Mesendoderm (in vitro differentiated cells): ENCODE measurements around the gene SYTL5.
"Not testable (repeated sequence)": the region's sequence is repeated elsewhere in the genome, so short reads cannot be mapped to it uniquely, and the experiment has no call there.

Experiments used
- DNase-seq: peaks from one replicate; pipeline ENCODE4 v3.0.0; 2013
- H2AK5ac ChIP-seq: 2 replicates; pipeline ENCODE4 v1.6.1; 2013; ENCODE audit warnings: low read length, inconsistent platforms
- H2BK120ac ChIP-seq: 2 replicates; pipeline ENCODE4 v1.6.1; 2013; ENCODE audit warnings: low read depth, mild to moderate bottlenecking, low read length, moderate library complexity, mixed read lengths
- H2BK15ac ChIP-seq: replicated peaks from 2 replicates; pipeline ENCODE4 v1.6.1; 2013; ENCODE audit warnings: low read depth, mild to moderate bottlenecking, moderate library complexity
- H2BK5ac ChIP-seq: 2 replicates; pipeline ENCODE4 v1.6.1; 2013; ENCODE audit warnings: low read length, inconsistent platforms
- H3K18ac ChIP-seq: 2 replicates; pipeline ENCODE4 v1.6.1; 2013; ENCODE audit warnings: mild to moderate bottlenecking, low read length, mixed read lengths
- H3K23ac ChIP-seq: one replicate; pipeline ENCODE4 v1.6.1; 2013; ENCODE audit warnings: low read length
- H3K27ac ChIP-seq: 2 replicates; pipeline ENCODE4 v1.5.1; 2013; ENCODE audit warnings: low read depth, mild to moderate bottlenecking, inconsistent platforms, low read length, moderate library complexity
- H3K27me3 ChIP-seq: 2 replicates; pipeline ENCODE4 v1.6.1; 2013; ENCODE audit warnings: low read length, control low read depth, mild to moderate bottlenecking, inconsistent platforms; ENCODE audit not compliant: insufficient read depth, poor library complexity
- H3K36me3 ChIP-seq: 2 replicates; pipeline ENCODE4 v1.6.1; 2013; ENCODE audit warnings: low read length, inconsistent platforms; ENCODE audit not compliant: control insufficient read depth, insufficient read depth
- H3K4ac ChIP-seq: one replicate; pipeline ENCODE4 v1.6.1; 2013; ENCODE audit warnings: low read depth, mild to moderate bottlenecking, low read length, moderate library complexity
- H3K4me1 ChIP-seq: 2 replicates; pipeline ENCODE4 v1.6.1; 2013; ENCODE audit warnings: low read depth, low read length, inconsistent platforms; ENCODE audit not compliant: control insufficient read depth
- H3K4me2 ChIP-seq: 2 replicates; pipeline ENCODE4 v1.6.1; 2013; ENCODE audit warnings: low read length
- H3K4me3 ChIP-seq: 2 replicates; pipeline ENCODE4 v1.5.1; 2013; ENCODE audit warnings: mild to moderate bottlenecking, low read length
- H3K56ac ChIP-seq: one replicate; pipeline ENCODE4 v1.6.1; 2013; ENCODE audit warnings: low read length
- H3K79me1 ChIP-seq: 2 replicates; pipeline ENCODE4 v1.6.1; 2013; ENCODE audit warnings: low read length, inconsistent platforms
- H3K79me2 ChIP-seq: 2 replicates; pipeline ENCODE4 v1.6.1; 2013; ENCODE audit warnings: mild to moderate bottlenecking, low read length; ENCODE audit not compliant: control insufficient read depth, insufficient read depth
- H3K9ac ChIP-seq: 2 replicates; pipeline ENCODE4 v1.6.1; 2013; ENCODE audit warnings: low read length, inconsistent platforms
- H4K5ac ChIP-seq: one replicate; pipeline ENCODE4 v1.6.1; 2013; ENCODE audit warnings: low read length
- H4K8ac ChIP-seq: one replicate; pipeline ENCODE4 v1.6.1; 2013; ENCODE audit warnings: low read depth, mild to moderate bottlenecking, control low read depth, low read length, moderate library complexity
- WGBS: extraction: QIAGEN DNeasy Blood & Tissue Kit; methylation state at CpG from one replicate; pipeline ENCODE4 v1.1.7; 2013; ENCODE audit warnings: low lambda C conversion rate, missing lambda C conversion rate; ENCODE audit not compliant: insufficient coverage; ENCODE audit errors: extremely low coverage; 5-methylcytosine and 5-hydroxymethylcytosine counted together

Gene SYTL5

GRCh38 chrX:37975421-37975820 is 30.9 kb upstream of the SYTL5 start:
- H3K18ac ChIP-seq, result no peak overlapping the region
- no peak overlapping the region for H2BK15ac ChIP-seq
- H4K8ac ChIP-seq, result no peak overlapping the region
- no peak overlapping the region for H3K23ac ChIP-seq
- H3K9ac ChIP-seq, result no peak overlapping the region
- H3K36me3 ChIP-seq, result no peaks in the 10 kb centered on the region
- H2AK5ac ChIP-seq, result no peak overlapping the region
- H3K4me1 ChIP-seq, result no peaks in the 10 kb centered on the region
- no peak for DNase-seq
- no peak overlapping the region for H2BK5ac ChIP-seq
- no peak overlapping the region for H3K4ac ChIP-seq
- H4K5ac ChIP-seq, result no peak overlapping the region
- no peaks in the 10 kb centered on the region for H3K27me3 ChIP-seq
- no peak overlapping the region for H2BK120ac ChIP-seq
- H3K4me3 ChIP-seq, result no peak overlapping the region
- WGBS, result no CpG with 5 or more reads among the region's 3 CpGs
- no peaks in the 10 kb centered on the region for H3K79me1 ChIP-seq
- no peak overlapping the region for H3K27ac ChIP-seq
- H3K4me2 ChIP-seq, result no peak overlapping the region
- H3K79me2 ChIP-seq, result no peaks in the 10 kb centered on the region
- no peak overlapping the region for H3K56ac ChIP-seq

- Histone ChIP-seq H3K18ac (no peak overlapping the region), H3K4me1 (no peaks in the 10 kb centered on the region), H3K23ac (no peak overlapping the region), H3K36me3 (no peaks in the 10 kb centered on the region), H4K8ac (no peak overlapping the region), H2BK15ac (no peak overlapping the region), H2BK120ac (no peak overlapping the region), H3K79me1 (no peaks in the 10 kb centered on the region), H2BK5ac (no peak overlapping the region), H2AK5ac (no peak overlapping the region), H3K79me2 (no peaks in the 10 kb centered on the region), H3K56ac (no peak overlapping the region), H3K4me2 (no peak overlapping the region), H3K4me3 (no peak overlapping the region), H3K27ac (no peak overlapping the region), H4K5ac (no peak overlapping the region), H3K27me3 (no peaks in the 10 kb centered on the region), H3K4ac (no peak overlapping the region), H3K9ac (no peak overlapping the region)
- no CpG with 5 or more reads among the region's 1 CpG for WGBS
- no peak for DNase-seq
These were observed 30.2 kb upstream of the SYTL5 start for GRCh38 chrX:37976153-37976552.

- no peaks in the 10 kb centered on the region for H3K79me2 ChIP-seq
- H3K18ac ChIP-seq, result no peak overlapping the region
- no peak overlapping the region for H2BK5ac ChIP-seq
- H3K4me1 ChIP-seq, result no peaks in the 10 kb centered on the region
- H3K36me3 ChIP-seq, result no peaks in the 10 kb centered on the region
- no peak overlapping the region for H2BK15ac ChIP-seq
- DNase-seq, result no peak
- no peak overlapping the region for H3K9ac ChIP-seq
- H2AK5ac ChIP-seq, result no peak overlapping the region
- no peak overlapping the region for H4K8ac ChIP-seq
- H3K4me2 ChIP-seq, result no peak overlapping the region
- no peak overlapping the region for H3K4ac ChIP-seq
- no peaks in the 10 kb centered on the region for H3K79me1 ChIP-seq
- no peak overlapping the region for H3K56ac ChIP-seq
- H2BK120ac ChIP-seq, result no peak overlapping the region
- H3K27ac ChIP-seq, result no peak overlapping the region
- no peaks in the 10 kb centered on the region for H3K27me3 ChIP-seq
- H3K4me3 ChIP-seq, result no peak overlapping the region
- no peak overlapping the region for H4K5ac ChIP-seq
- H3K23ac ChIP-seq, result no peak overlapping the region
These were observed 21.5 kb upstream of the SYTL5 start for GRCh38 chrX:37984880-37985279.

- no peaks in the 10 kb centered on the region for H3K79me2 ChIP-seq
- no peak overlapping the region for H2BK5ac ChIP-seq
- no peak overlapping the region for H4K5ac ChIP-seq
- no peak overlapping the region for H4K8ac ChIP-seq
- H3K23ac ChIP-seq, result no peak overlapping the region
- no peak overlapping the region for H3K4me3 ChIP-seq
- no peak overlapping the region for H2BK15ac ChIP-seq
- DNase-seq, result no peak
- no peak overlapping the region for H3K56ac ChIP-seq
- H3K79me1 ChIP-seq, result no peaks in the 10 kb centered on the region
- no peak overlapping the region for H3K4ac ChIP-seq
- WGBS, result no CpG with 5 or more reads among the region's 1 CpG
- H2BK120ac ChIP-seq, result no peak overlapping the region
- no peak overlapping the region for H2AK5ac ChIP-seq
- no peak overlapping the region for H3K9ac ChIP-seq
- H3K4me1 ChIP-seq, result no peaks in the 10 kb centered on the region
- H3K4me2 ChIP-seq, result no peak overlapping the region
- no peak overlapping the region for H3K27ac ChIP-seq
- no peaks in the 10 kb centered on the region for H3K36me3 ChIP-seq
- H3K18ac ChIP-seq, result no peak overlapping the region
- H3K27me3 ChIP-seq, result no peaks in the 10 kb centered on the region
These were observed 19.5 kb upstream of the SYTL5 start for GRCh38 chrX:37986893-37987292.

- H3K79me2 ChIP-seq, result no peaks in the 10 kb centered on the region
- no peak overlapping the region for H3K9ac ChIP-seq
- H3K27ac ChIP-seq, result no peak overlapping the region
- peak; percentile 11 for DNase-seq
- H4K5ac ChIP-seq, result no peak overlapping the region
- no peak overlapping the region for H2AK5ac ChIP-seq
- H3K79me1 ChIP-seq, result no peaks in the 10 kb centered on the region
- H3K36me3 ChIP-seq, result no peaks in the 10 kb centered on the region
- no peaks in the 10 kb centered on the region for H3K27me3 ChIP-seq
- no peaks in the 10 kb centered on the region for H3K4me1 ChIP-seq
- no peak overlapping the region for H3K56ac ChIP-seq
- no peak overlapping the region for H2BK5ac ChIP-seq
- H4K8ac ChIP-seq, result no peak overlapping the region
- no peak overlapping the region for H3K4me3 ChIP-seq
- no peak overlapping the region for H3K23ac ChIP-seq
- no peak overlapping the region for H3K4ac ChIP-seq
- no peak overlapping the region for H2BK15ac ChIP-seq
- no peak overlapping the region for H2BK120ac ChIP-seq
- no peak overlapping the region for H3K4me2 ChIP-seq
- H3K18ac ChIP-seq, result no peak overlapping the region
These were observed 17.0 kb upstream of the SYTL5 start for GRCh38 chrX:37989304-37989703.

GRCh38 chrX:37991303-37991702 is 15.1 kb upstream of the SYTL5 start:
- H2BK15ac ChIP-seq, H3K27me3 ChIP-seq, H2AK5ac ChIP-seq, H3K4me1 ChIP-seq, H3K56ac ChIP-seq, H3K23ac ChIP-seq, H3K79me1 ChIP-seq, H4K5ac ChIP-seq, H3K4ac ChIP-seq, DNase-seq, H3K4me3 ChIP-seq, H2BK5ac ChIP-seq, H3K4me2 ChIP-seq, H3K18ac ChIP-seq, H2BK120ac ChIP-seq, H3K9ac ChIP-seq, H3K27ac ChIP-seq, H4K8ac ChIP-seq, H3K79me2 ChIP-seq, H3K36me3 ChIP-seq: not testable (repeated sequence)
- WGBS, result no CpG with 5 or more reads among the region's 6 CpGs
